ENCODE results near the gene MYL3.
"Not testable (repeated sequence)": the region's sequence is repeated elsewhere in the genome, so short reads cannot be mapped to it uniquely, and the experiment has no call there.

MYL3 gene

DNA sequence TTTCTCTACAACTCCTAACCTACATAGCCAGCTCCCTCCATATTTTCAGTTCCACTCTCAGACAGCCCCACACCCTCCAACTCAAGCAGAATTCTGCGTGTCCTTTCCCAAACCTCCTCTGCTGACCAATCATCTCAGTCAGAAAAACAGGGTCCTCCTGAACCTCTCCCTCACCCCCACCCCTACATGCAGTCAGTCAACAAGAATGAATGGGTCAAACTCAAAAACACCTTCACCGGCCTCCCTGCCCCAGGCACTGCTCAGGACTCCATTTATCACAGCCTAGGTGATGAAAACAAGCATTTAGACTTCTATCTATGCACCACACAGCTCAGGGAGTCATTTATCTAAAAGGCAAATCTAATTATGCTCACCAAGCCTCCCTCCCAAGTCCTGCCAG is 32.4 kb downstream of the MYL3 start:
- DNase-seq (ENCODE audit: low read depth in 2 of 2), result no peak

DNA sequence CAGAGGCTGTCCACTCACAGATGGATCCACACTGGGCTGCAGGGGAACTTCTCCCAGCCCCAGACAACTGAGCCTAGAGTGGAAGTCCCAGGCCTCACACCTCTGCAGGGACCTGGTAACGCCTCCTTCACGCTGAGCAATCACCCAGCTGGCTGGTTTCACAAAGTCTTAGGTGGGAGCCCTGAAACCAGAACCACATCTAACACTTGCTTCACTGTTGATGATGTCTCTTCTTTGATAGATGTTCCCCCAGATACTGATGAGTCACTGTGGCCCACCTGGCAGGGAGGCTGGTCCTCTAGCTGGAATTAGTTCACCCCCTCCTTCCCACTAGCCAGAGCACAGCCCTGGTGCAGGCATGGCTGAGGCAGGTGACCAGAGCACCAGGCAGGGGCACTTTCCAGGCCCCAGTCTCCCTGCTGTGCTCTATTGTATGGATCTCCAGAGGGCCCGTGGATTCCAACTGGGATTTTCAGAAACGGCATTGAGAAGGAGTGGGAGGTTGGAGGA is 33.5 kb downstream of the MYL3 start:
- peak in 1 of 2 donors; percentile 40 for DNase-seq (ENCODE audit: low read depth in 2 of 2)

DNA sequence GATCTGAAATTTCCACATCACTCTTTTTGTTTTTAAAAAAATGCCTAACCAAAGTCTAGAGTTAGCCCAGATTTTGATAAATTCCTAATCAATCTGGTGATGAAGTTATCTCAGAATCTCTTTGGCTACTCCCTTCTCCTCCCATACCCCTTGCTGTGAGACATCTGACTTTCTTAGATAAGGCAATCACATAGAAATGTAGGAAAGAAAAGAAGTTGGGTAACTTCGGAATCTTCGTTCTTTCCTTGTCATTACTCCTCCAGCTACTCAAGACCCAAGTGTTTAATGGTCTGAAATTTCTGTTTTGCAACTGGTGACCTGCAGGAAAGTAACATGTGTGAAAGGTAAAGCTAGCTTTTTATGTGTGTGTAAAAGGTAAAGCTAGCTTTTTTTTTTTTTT is 37.8 kb downstream of the MYL3 start:
- no peak for DNase-seq (ENCODE audit: low read depth in 2 of 2)

DNA sequence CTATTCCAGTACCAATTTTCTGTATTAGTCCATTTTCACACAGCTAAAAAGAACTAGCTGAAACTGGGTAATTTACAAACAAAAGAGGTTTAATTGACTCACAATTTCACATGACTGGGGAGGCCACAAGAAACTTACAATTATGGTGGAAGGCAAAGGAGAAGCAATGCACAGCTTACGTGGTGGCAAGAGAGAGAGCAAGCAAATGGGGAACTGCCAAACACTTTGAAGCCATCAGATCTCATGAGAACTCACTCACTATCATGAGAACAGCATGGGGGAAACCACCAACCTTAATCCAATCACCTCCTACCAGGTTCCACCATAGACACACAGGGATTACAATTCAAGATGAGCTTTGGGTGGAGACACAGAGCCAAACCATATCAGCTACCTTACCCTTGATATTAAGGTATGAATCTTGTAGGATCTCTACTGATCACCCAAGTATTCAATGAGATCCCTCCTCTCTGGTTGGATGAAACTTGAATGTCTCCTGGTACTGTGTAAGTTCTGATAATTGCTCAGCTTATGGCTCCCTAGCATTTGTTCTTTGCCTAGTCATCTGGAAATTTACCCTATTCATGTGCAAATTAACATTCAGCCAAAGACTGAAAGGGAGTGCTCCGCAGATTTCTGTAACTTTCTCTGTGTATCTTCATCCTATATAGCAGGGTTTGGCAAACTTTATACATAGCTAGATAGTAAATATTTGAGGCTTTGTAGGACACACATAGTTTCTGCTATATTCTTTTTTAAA is 38.9 kb downstream of the MYL3 start:
- no peak for DNase-seq (ENCODE audit: low read depth in 2 of 2)

DNA sequence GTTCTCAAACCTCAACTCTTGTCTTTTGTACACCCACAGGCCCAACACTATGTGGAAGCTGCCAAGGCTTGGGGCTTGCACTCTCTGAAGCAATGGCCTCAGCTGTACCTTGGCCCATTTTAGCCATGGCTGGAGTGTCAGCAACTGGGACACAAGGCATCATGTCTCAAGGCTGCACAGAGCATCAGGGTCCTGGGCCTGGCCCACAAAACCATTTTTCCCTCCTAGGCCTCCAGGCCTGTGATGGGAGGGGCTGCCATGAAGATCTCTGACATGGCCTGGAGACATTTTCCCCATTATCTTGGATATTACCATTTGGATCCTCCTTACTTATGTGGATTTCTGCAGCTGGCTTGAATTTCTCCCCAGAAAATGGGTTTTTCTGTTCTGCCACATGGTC is 39.9 kb downstream of the MYL3 start:
- DNase-seq (ENCODE audit: low read depth in 2 of 2), result not testable (repeated sequence)

DNA sequence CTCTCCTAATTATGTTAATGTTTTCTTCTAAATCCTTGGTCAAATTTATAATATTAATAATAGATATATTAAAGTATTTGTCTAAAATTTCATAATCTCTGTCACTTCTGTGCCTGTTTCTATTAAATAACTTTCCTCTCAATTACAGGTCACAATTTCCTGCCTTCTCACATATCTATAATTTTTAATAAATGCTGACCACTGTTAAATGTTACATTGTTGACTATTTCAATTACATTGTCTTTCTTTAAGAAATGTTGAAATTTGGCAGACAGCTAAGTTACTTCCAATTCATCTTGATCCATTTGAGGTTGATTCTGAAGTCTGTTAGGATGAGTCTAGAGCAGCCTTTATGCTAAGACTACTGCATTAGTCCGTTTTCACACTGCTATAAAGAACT is 41.7 kb downstream of the MYL3 start:
- no peak for DNase-seq (ENCODE audit: low read depth in 2 of 2)

DNA sequence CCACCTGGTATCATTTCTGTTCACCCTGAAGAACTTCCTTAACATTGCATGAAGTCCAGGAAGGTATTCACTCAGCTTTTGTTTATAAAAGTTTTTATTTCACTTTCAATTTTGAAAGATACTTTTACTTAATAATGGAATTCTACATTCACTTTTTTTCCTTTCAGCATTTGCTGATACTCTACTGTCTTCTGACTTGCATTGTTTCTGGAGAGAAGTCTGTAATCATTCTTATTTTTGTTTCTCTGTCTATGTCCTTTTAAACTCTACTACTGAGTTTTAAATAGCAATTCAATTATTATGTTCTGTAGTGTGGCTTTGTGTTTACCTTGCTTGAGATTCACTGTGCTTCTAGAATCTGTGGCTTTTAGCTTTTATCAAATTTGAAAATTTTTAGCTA is 42.4 kb downstream of the MYL3 start:
- DNase-seq (ENCODE audit: low read depth in 2 of 2), result no peak

DNA sequence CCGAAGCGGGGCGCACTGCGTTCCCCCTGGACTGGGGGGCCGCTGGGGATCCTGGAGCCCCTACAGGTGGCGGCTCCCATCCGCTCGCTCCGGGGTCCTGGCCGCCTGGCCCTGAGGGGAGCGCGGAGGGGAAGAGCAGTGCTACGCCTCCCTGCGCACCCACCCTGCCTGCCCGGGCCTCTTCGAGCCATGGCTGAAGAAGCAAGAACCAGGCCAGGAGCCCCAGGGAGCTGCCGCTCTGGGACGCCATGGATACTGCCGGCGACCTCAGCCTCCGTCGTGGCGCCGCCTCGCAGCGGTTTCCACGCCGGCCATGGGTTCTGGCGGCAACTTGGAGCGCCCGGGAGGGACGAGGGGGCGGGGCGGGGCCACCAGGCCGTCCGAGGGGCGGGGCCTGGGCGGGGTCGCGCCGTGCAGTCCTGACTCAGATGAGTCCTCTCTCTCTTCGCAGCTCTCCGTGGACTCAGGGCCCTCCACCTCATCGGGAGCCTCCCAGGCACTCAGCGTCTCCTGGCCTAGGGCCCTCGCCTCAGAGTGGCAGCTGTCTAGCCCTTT is 50.9 kb downstream of the MYL3 start:
- DNase-seq (ENCODE audit: low read depth in 2 of 2), result peak; percentile 65 to 72

DNA sequence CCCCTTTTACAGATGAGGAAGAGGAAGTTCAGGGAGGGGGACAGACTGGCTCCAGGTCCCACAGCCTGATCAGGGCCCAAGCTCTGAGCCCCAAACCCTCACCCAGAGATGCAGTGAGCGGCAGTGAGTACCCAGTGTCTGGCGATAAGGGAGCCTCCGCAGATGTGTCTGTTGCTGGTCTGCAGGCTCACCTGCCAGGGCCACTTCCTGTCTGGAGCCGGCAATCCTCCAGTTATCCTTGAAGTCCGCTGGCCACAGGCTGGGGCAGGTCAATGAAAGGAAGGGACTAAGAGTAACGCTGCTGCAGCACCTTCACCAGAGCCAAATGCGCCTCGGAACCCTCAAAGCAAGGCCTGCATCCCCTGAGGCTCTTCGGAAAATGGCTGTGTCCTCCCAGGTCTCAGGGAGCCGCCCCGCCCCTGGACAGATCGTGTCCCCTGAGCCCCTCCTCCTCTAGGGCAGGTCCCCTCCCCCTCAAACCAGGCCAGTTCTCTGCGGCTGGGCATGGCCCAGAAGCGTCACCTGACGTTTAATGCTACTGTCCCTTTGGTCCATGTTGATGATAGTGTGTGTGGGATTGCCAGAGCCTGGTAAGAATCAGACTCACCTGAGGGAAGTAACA is 51.5 kb downstream of the MYL3 start:
- DNase-seq (ENCODE audit: low read depth in 2 of 2), result no peak

DNA sequence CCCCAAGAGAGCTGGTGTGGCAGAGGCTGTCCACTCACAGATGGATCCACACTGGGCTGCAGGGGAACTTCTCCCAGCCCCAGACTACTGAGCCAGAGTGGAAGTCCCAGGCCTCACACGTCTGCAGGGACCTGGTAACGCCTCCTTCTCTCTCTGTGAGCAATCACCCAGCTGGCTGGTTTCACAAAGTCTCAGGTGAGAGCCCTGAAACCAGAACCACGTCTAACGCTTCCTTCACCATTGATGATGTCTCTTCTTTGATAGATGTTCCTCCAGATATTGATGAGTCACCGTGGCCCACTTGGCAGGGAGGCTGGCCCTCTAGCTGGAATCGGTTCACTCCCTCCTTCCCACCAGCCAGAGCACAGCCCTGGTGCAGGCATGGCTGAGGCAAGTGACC is 54.5 kb downstream of the MYL3 start:
- DNase-seq (ENCODE audit: low read depth in 2 of 2), result not testable (repeated sequence)

Measured in stimulated activated CD8-positive, alpha-beta memory T cell treated with anti-CD3 and anti-CD28 coated beads, Interleukin-2, amount 100 ng/mL, for 48 hours (primary cell).